Stomach (tissue), 9 donors: ENCODE data around the gene S1PR5. TPM values are rescaled to one million over a fixed set of nuclear protein-coding genes. Genes with fewer than 3 reads are reported as not detected.

Source experiments
- DNase-seq, 2 donors: peaks; one replicate each; pipeline versions ENCODE4 v3.0.0 to v3.0.0-alpha.2; 2013 to 2019
- H3K27ac ChIP-seq, 5 donors: fragments of 200-600 bp in 4 of 5; sonication (generic) in 4 of 5; one replicate each; pipeline ENCODE4 v1.5.1; 2013 to 2019; ENCODE audit warnings: mild to moderate bottlenecking in 1 of 5, moderate library complexity in 1 of 5
- H3K27me3 ChIP-seq, 3 donors: fragments of 200-600 bp; sonication (generic); one replicate each; pipeline ENCODE4 v1.5.1; 2017 to 2019; ENCODE audit warnings: mixed run types in 1 of 3
- H3K36me3 ChIP-seq, 4 donors: fragments of 200-600 bp; sonication (generic); 1 replicate in 3 of 4; 2 replicates in 1 of 4; pipeline ENCODE4 v1.5.1; 2016 to 2019
- H3K4me1 ChIP-seq, 4 donors: fragments of 200-600 bp; sonication (generic); one replicate each; pipeline ENCODE4 v1.5.1; 2016 to 2019
- H3K4me3 ChIP-seq, 4 donors: fragments of 200-600 bp; sonication (generic) in 3 of 4; one replicate each; pipeline ENCODE4 v1.5.1; 2016 to 2019; ENCODE audit warnings: mild to moderate bottlenecking in 1 of 4
- H3K9me3 ChIP-seq, 4 donors: fragments of 200-600 bp; sonication (generic); one replicate each; pipeline ENCODE4 v1.5.1; 2016 to 2019
- CTCF ChIP-seq, 7 experiments: fragments of 450-650 bp in 4 of 7; fragments of 200-600 bp in 3 of 7; sonication (generic) in 3 of 7; IDR thresholded peaks; one replicate each; pipeline ENCODE4 v1.5.1; 2016 to 2019; ENCODE audit warnings: antibody characterized with exemption in 7 of 7, control low read depth in 2 of 7, mild to moderate bottlenecking in 1 of 7
- EP300 ChIP-seq: sonication (generic); formaldehyde crosslinking; IDR thresholded peaks from one replicate; pipeline ENCODE4 v1.6.1; 2017; ENCODE audit warnings: antibody characterized with exemption
- POLR2A ChIP-seq, 4 donors: fragments of 450-650 bp; IDR thresholded peaks; one replicate each; pipeline ENCODE4 v1.6.1; 2016; ENCODE audit warnings: antibody characterized with exemption in 4 of 4, control low read depth in 2 of 4, mild to moderate bottlenecking in 1 of 4, moderate library complexity in 1 of 4
- POLR2AphosphoS5 ChIP-seq, 3 donors: sonication (generic); formaldehyde crosslinking; IDR thresholded peaks; one replicate each; pipeline ENCODE4 v1.6.1; 2016; ENCODE audit warnings: antibody characterized with exemption in 3 of 3
- WGBS, 5 donors: extraction: QIAGEN DNeasy Blood & Tissue Kit in 3 of 5; methylation state at CpG; one replicate each; pipeline versions ENCODE4 v1.1.5 to v1.1.7; 2013 to 2018; 5-methylcytosine and 5-hydroxymethylcytosine counted together
- intact Hi-C: fragments of 100-400 bp; cut with DNase I; formaldehyde crosslinking; loops from one replicate; pipeline ENCODE4 v1.15.1; 2023; ENCODE audit warnings: low total_unique reads
- polyA plus RNA-seq, 3 donors: library from polyadenylated mRNA; stranded (reverse); fragments of 200-250 nt; gene quantifications; one replicate each; pipeline ENCODE4 v1.2.3, GENCODE V29; 2013
- total RNA-seq, 5 donors: library from RNA; depleted of rRNA; stranded (reverse); fragments of >200 nt; gene quantifications; one replicate each; pipeline versions ENCODE4 v1.1.0 to v1.2.3, GENCODE V29; 2014 to 2016
- donor health status: healthy with polysubstance abuse.
- donor health status: Bipolar disorder and iron deficiency.
- donor health status: healthy.

The S1PR5 gene
- total and polyA plus RNA-seq, 8 donors = 0.19 to 13.3 (median 0.73) TPM; not detected in 5

DNA sequence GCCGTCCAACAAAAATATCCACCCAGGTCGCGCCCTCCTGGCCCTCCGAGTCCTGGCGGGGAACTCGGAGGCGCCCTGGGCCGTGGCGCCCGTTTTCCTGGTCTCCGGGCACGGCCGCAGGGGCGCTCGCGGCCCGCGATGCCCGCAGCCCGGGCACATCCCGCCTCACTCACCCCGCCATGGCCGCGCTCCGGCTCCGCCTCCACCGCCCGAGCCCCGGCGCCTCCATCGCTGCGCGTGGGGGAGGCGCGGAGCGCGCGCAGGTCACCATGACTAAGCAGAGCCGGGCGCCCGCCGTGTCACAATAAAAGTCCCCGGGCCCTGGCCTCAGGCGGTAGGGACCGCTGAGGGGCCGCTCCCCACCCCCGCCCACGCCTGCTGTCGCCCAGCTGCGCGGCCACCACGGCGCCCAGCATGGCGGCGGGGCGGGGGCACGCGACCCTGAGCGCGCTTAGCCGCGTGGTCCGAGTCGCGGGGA is 14.7 kb downstream of the S1PR5 start:
- intact Hi-C loops = no loop called here
- H3K9me3 ChIP-seq = no peaks in the 10 kb centered on the region
- H3K27me3 ChIP-seq = no peaks in the 10 kb centered on the region
- H3K4me3 ChIP-seq = peak overlapping the region; percentile 67 to 94 (median 80)
- peaks cover 31 to 61% (median 54%) of the 10 kb centered on the region in 4 donors for H3K4me1 ChIP-seq
- H3K36me3 ChIP-seq = peaks cover 16 to 27% (median 22%) of the 10 kb centered on the region in 4 donors
- peak overlapping the region; percentile 96 to 99 (median 98) for H3K27ac ChIP-seq
- DNase-seq = peak; percentile 96 to 97
- WGBS, 5 donors = 0 to 1% (median 0%) methylated on average over 11 to 65 of the region's 65 CpGs
- TF ChIP-seq POLR2AphosphoS5 (IDR thresholded peaks at IDR 0.05) (peak; percentile 59 to 90 (median 87)), EP300 (no peak)

DNA sequence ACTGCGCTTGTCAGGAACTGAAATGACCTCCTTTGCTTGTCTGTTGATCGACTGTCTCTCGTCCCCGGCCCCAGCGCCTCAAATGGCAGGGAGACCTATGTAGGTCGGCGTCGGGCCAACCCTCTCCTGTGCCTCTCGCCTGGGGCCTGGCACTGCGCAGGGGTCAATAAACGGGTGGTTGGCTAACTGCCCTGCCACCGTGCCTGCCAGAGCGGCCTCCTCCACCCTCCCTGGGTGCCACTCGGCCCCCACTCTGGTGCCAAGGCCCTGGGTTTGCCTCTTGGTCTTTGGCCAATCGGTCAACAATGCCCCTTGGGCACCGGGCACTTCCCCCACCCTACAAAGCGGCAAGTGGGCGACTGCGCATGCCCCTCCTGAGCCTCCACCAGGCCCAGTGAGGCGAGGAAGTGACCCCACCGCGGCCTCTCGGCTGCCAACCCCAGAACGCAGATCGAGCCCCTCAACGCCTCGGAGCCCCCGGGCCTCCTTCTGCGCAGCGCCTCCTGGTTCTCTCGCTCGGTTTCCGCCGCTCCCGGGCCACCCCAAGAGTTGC is 15.2 kb downstream of the S1PR5 start:
- intact Hi-C loops = no loop called here
- peak; percentile 81 to 98 for DNase-seq
- TF ChIP-seq CTCF (IDR thresholded peaks at IDR 0.05) (no peak), EP300 (no peak), POLR2AphosphoS5 (IDR thresholded peaks at IDR 0.05) (peak in 2 of 3 donors; percentile 44 to 73), POLR2A (IDR thresholded peaks at IDR 0.05) (peak in 1 of 4 donors; percentile 43)
- H3K27me3 ChIP-seq = no peaks in the 10 kb centered on the region
- H3K4me1 ChIP-seq = peaks cover 31 to 66% (median 59%) of the 10 kb centered on the region in 4 donors
- H3K4me3 ChIP-seq = peak overlapping the region; percentile 67 to 94 (median 80)
- H3K36me3 ChIP-seq = peaks cover 21 to 32% (median 27%) of the 10 kb centered on the region in 4 donors
- peak overlapping the region; percentile 96 to 99 (median 98) for H3K27ac ChIP-seq
- 0 to 1% (median 1%) methylated on average over 13 to 35 of the region's 35 CpGs for WGBS, 5 donors
- no peaks in the 10 kb centered on the region for H3K9me3 ChIP-seq

DNA sequence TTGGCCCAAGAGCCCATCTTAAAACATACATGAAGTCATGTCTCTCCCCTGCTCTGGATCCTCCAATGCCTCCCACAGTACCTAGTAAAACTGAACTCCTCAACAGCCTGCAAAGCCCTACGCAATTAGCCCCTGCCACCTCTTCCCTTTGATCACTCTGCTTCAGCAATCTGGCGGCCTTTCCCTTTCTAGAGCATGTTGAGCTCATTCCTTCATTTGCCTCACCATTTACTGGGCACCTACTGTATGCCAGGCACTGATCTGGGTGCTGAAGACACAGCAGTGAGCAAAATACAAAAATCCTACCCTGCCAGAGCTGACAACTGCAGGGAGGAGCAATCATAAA is 17.0 kb downstream of the S1PR5 start:
- TF ChIP-seq POLR2A (IDR thresholded peaks at IDR 0.05) (no peak), POLR2AphosphoS5 (IDR thresholded peaks at IDR 0.05) (no peak), EP300 (no peak), CTCF (IDR thresholded peaks at IDR 0.05) (no peak)
- 90 to 96% (median 92%) methylated on average over 2 of the region's 2 CpGs for WGBS, 5 donors
- no peak for DNase-seq
- Histone ChIP-seq H3K27me3 (no peaks in the 10 kb centered on the region), H3K36me3 (peaks cover 34 to 51% (median 46%) of the 10 kb centered on the region in 4 donors), H3K27ac (peak overlapping the region in 1 of 5 donors; percentile 99), H3K9me3 (no peaks in the 10 kb centered on the region), H3K4me3 (no peak overlapping the region), H3K4me1 (peaks cover 31 to 61% (median 56%) of the 10 kb centered on the region in 4 donors)
- intact Hi-C loops = no loop called here

DNA sequence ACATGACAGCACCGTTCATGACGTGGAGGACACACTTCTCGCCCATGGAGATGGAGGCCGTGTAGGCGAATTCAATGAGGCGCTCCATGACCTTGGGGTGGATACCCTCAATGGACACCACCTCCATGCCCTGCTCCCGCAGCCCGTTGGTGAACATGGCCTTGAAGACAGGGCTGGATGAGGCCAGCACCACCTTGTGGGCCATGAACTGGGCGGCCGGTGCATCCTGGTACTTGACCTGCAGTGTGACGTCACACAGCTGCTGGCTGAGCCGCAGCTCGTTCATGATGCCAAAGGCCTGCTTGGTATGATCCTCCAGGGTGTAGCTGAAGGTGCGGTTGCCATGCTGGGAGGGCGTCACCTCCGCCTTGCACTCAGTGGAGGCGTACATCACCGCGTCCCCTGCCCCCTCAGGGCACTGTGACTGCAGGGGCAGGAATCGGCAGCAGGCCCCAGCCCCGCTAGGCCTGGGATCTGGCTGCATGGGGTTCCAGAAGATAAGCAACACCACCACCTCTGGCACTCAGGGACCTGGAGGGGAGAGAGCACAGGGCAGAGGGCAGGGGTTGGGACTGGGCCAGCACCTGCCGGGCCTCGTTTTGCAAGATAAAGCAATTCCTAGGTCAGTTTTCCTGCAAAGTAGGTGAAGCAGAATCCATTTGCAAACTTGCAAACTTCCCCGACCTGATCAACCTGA is 17.5 kb downstream of the S1PR5 start:
- 75 to 80% (median 78%) methylated on average over 18 to 24 of the region's 24 CpGs for WGBS, 5 donors

More for the DNA sequence above, 17.5 kb downstream of the S1PR5 start:
- H3K4me1 ChIP-seq = peaks cover 31 to 61% (median 56%) of the 10 kb centered on the region in 4 donors
- peak overlapping the region in 2 of 5 donors; percentile 72 to 88 for H3K27ac ChIP-seq
- intact Hi-C loops = no loop called here
- peak overlapping the region in 1 of 4 donors; percentile 18 for H3K4me3 ChIP-seq
- H3K9me3 ChIP-seq = no peaks in the 10 kb centered on the region
- DNase-seq = no peak
- no peaks in the 10 kb centered on the region for H3K27me3 ChIP-seq
- TF ChIP-seq POLR2A (IDR thresholded peaks at IDR 0.05) = no peak
- TF ChIP-seq POLR2AphosphoS5 (IDR thresholded peaks at IDR 0.05) = no peak
- no peak for TF ChIP-seq EP300
- TF ChIP-seq CTCF (IDR thresholded peaks at IDR 0.05) = no peak
- peaks cover 39 to 56% (median 51%) of the 10 kb centered on the region in 4 donors for H3K36me3 ChIP-seq
